OCI-LY7 (cell line): ENCODE results near the gene MGME1.

Source experiments
- EZH2phosphoT487 ChIP-seq: fragments of 200-600 bp; sonication (generic); IDR thresholded peaks from 2 replicates; pipeline ENCODE4 v1.6.1; 2018; ENCODE audit warnings: low read depth, borderline replicate concordance, mild to moderate bottlenecking, mixed run types, antibody characterized with exemption, low read length, moderate library complexity, mixed read lengths
- TF ChIP-seq, protein P1 (sequence below): fragments of 200-600 bp; sonication (generic); conservative IDR thresholded peaks from 2 replicates; pipeline ENCODE4 v1.5.1; 2014; ENCODE audit warnings: mild to moderate bottlenecking, antibody characterized with exemption, low read length, moderate library complexity, mixed read lengths

DNA sequence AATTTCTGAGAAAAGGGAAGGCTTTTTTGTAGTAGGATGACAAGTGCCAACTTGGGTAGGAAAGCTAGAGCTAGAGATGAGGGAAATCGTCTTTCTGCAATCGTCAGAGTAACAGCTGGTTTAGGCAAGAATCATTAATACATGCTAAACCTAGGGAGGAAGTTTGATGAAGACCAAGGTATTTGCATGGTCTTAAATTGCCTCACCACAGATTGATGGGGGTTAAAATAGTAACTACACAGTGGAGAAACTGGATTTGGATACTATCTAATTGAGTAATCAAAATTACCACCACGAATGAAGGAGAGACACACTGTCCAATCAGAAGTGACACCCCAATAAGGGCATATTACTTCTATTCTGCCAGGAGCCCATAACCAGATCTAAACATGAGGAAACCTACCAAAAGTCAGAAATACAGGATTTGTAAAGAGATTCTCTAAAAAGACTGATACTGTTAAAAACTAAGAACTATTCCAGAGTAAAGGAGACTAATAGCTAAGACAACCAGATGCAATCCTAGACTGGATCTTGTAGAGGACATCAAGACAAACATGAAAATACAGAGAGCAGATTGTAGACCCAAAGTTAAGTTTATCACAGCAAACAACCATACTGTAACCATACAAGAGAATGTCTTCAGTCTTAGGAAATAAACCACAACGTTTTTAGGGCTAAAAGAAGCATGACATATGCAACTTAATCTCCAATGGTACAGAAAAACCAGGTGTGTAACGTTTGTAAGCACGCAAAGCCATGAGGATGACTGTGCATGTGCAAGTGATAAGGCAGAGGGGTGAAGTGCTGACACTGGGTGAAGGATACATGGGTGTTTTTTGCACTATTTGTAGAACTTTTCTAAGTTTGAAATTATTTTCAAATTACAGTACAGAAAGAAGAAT, 22.0 kb upstream of the MGME1 start:
- TF ChIP-seq, protein P1, sequence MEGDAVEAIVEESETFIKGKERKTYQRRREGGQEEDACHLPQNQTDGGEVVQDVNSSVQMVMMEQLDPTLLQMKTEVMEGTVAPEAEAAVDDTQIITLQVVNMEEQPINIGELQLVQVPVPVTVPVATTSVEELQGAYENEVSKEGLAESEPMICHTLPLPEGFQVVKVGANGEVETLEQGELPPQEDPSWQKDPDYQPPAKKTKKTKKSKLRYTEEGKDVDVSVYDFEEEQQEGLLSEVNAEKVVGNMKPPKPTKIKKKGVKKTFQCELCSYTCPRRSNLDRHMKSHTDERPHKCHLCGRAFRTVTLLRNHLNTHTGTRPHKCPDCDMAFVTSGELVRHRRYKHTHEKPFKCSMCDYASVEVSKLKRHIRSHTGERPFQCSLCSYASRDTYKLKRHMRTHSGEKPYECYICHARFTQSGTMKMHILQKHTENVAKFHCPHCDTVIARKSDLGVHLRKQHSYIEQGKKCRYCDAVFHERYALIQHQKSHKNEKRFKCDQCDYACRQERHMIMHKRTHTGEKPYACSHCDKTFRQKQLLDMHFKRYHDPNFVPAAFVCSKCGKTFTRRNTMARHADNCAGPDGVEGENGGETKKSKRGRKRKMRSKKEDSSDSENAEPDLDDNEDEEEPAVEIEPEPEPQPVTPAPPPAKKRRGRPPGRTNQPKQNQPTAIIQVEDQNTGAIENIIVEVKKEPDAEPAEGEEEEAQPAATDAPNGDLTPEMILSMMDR, result no peak
- TF ChIP-seq EZH2phosphoT487, result no peak
